Subcutaneous abdominal adipose tissue (tissue), 5 donors: ENCODE measurements around the gene POMGNT2.

Experiments used
- H3K27ac ChIP-seq: one replicate; pipeline ENCODE4 v1.7.0; 2013; ENCODE audit warnings: low read depth, mild to moderate bottlenecking, inconsistent platforms, low read length, moderate library complexity
- H3K27me3 ChIP-seq, 5 donors: one replicate each; pipeline ENCODE4 v1.7.0; 2013; ENCODE audit warnings: low read length in 5 of 5, inconsistent platforms in 1 of 5; ENCODE audit not compliant: control insufficient read depth in 5 of 5, insufficient read depth in 4 of 5
- H3K36me3 ChIP-seq, 5 donors: one replicate each; pipeline ENCODE4 v1.7.0; 2013; ENCODE audit warnings: low read length in 5 of 5; ENCODE audit not compliant: control insufficient read depth in 5 of 5, insufficient read depth in 5 of 5
- H3K4me1 ChIP-seq, 5 donors: one replicate each; pipeline ENCODE4 v1.7.0; 2013; ENCODE audit warnings: low read length in 5 of 5, mild to moderate bottlenecking in 3 of 5, moderate library complexity in 1 of 5; ENCODE audit not compliant: control insufficient read depth in 5 of 5, insufficient read depth in 5 of 5
- H3K4me3 ChIP-seq, 5 donors: one replicate each; pipeline ENCODE4 v1.7.0; 2013; ENCODE audit warnings: low read length in 5 of 5, low read depth in 1 of 5
- H3K9ac ChIP-seq, 5 donors: one replicate each; pipeline ENCODE4 v1.7.0; 2013; ENCODE audit warnings: low read length in 5 of 5, mild to moderate bottlenecking in 4 of 5, moderate library complexity in 3 of 5
- H3K9me3 ChIP-seq, 5 donors: one replicate each; pipeline ENCODE4 v1.7.0; 2013; ENCODE audit warnings: low read length in 5 of 5; ENCODE audit not compliant: control insufficient read depth in 5 of 5
- donor health status: healthy.
- donor health status: healthy.
- donor health status: healthy.
- donor health status: healthy.
- donor health status: healthy.

POMGNT2 gene

DNA sequence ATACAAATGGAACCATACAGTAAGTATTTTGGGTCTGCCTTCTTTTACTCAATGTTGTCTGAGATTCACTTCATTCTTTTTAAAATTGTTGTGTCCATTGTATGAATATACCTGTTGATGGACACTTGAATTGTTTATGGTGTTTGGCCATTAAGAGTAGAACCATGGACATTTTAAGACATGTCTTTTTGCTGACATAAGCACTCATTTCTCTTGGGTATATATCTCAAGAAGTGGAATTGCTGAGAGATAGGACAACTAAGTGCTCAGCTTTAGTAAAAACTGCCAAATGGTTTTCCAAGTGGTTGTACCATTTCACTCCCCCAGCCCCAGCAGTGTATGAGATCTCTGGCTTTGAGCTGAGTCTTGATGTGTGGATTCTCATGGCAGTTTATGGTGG, 28.2 kb downstream of the POMGNT2 start:
- Histone ChIP-seq H3K27ac (no peak overlapping the region), H3K9ac (no peak overlapping the region), H3K4me1 (no peaks in the 10 kb centered on the region), H3K4me3 (no peak overlapping the region), H3K27me3 (peaks cover 0 to 3% (median 0%) of the 10 kb centered on the region in 5 donors), H3K9me3 (no peaks in the 10 kb centered on the region), H3K36me3 (peaks cover 0 to 38% (median 28%) of the 10 kb centered on the region in 5 donors)

DNA sequence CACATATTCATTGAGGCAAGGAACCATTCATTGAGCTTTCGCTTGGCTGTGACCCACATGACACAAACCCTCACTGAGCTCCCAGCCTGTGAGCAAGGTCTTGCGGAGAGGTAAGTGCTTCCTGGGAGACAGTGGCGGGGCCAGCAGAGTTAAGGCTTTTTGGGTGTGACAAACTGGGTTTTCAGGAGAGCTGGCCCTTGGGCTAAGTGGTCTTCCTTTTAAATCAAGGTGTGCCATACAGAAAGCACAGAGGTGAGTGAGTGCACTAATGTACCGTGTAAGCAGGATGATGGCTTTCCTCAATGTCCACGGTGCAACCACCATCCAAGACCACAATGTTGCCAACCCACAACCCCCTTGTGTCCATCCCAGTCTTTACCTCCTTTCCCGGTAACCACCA, 28.6 kb downstream of the POMGNT2 start:
- no peak overlapping the region for H3K27ac ChIP-seq
- no peaks in the 10 kb centered on the region for H3K9me3 ChIP-seq
- H3K27me3 ChIP-seq = peaks cover 0 to 3% (median 0%) of the 10 kb centered on the region in 5 donors
- peaks cover 0 to 38% (median 28%) of the 10 kb centered on the region in 5 donors for H3K36me3 ChIP-seq
- H3K9ac ChIP-seq = no peak overlapping the region
- no peak overlapping the region for H3K4me3 ChIP-seq
- no peaks in the 10 kb centered on the region for H3K4me1 ChIP-seq

DNA sequence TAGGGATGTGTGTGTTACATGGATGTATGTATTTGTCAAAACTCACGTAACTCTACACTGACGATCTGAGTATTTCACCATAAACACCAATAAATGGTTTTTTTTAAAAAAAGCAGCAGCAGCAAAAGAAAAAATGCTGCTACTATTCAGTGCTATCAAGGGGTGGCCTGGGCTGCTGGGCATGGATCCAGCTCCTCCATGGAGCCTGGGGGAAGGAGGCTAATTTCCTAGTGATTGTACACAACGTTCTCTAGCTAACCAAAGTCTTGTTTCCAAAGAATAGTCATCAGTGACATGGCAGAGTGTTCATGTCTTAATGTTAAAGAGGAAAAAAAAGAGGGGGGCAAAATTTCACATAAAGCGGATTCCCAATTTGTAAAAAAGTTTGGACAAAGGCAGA, 29.0 kb downstream of the POMGNT2 start:
- Histone ChIP-seq H3K36me3 (peaks cover 0 to 38% (median 28%) of the 10 kb centered on the region in 5 donors), H3K4me1 (no peaks in the 10 kb centered on the region), H3K9me3 (no peaks in the 10 kb centered on the region), H3K27me3 (peaks cover 0 to 3% (median 0%) of the 10 kb centered on the region in 5 donors), H3K27ac (no peak overlapping the region), H3K9ac (no peak overlapping the region), H3K4me3 (no peak overlapping the region)

DNA sequence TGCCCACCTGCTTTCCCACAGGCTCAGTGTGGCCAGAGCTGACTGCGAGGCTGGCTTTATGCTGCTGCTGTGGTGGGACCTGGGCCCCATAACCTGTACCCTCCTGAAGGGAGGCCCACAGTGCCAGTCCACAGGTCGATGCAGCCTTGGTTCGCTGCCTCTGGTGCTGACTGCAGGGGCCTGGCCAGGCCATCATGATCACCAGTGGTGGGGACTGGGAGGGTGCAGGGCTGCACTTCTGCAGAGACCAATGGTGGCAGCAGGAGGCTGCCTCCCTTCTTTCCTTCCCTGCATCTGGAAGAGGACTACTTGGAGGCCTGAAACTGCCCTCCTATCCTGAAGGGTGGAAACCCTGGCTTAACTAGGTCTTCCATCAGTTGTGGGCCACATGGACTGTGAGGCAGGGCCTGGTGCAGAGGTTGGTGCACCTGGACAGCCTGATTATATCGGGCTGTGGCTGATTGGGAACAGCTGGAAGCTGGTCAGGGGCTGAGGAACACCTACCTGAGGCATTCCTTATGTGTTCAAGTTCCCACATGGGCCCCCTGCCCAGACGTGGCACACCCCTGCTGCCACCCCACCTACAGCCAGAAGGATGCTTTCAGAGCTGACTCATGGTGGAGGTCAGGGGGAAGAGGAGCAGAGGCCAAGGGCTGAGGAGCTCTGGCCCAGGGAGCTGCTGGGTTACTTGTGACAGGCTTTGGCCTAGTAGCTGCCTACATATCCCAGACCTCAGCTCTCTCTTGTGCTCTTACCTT, 29.8 kb downstream of the POMGNT2 start:
- Histone ChIP-seq H3K4me1 (no peaks in the 10 kb centered on the region), H3K4me3 (no peak overlapping the region), H3K9me3 (no peaks in the 10 kb centered on the region), H3K27ac (no peak overlapping the region), H3K27me3 (peaks cover 0 to 3% (median 0%) of the 10 kb centered on the region in 5 donors), H3K9ac (no peak overlapping the region), H3K36me3 (peaks cover 0 to 32% (median 23%) of the 10 kb centered on the region in 5 donors)

DNA sequence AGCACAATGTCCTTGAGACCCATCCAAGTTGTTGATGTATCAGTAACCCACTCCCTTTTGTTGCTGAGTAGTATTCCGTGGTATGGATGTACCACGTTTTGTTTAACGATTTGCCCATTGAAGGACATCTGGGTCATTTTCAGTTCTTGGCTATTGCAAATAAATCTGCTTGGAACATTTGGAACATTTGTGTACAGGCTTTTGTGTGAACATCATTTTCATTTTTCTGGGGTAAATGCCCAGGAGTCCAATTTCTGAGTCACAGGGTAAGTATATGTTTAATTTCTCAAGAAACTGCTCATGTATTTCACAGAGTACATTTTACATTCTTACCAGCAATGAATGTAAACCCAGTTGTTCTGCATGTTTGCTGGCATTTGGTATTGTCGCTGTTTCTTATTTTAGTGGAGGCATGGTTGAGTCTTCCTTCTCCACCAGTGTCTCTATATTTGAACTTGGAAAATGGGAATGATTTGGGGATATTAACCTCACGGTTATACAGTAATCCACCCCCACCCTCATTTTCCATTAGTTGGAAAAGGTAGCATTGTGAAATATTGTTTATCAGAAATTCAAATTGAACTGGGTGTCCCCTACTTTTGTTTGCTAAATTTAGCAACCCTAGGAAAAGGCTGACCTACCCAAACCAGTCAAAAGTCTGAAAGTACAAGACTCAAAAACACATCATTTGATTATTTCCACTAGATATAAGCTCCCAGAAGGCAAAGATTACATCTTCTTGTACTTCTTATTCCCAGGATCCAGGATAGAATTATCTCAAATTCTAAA, 30.8 kb downstream of the POMGNT2 start:
- Histone ChIP-seq H3K27ac (no peak overlapping the region), H3K9me3 (no peaks in the 10 kb centered on the region)

DNA sequence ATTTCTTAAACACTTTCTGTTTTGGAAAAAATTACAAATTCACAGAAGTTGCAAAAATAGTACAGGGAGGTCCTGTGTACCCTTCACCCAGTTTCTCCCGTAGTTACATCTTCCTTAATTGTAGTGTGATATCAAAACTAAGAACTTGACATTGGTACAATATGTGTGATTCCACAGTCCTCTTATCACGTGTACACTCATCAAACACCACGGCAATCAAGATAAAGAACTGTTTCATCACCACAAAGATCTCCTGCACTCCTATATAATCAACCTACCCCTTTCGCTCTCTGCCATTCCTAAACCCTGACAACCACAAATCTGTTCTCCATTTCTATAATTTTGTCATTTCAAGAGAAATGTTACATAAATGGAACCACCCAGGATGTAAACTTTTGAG, 31.4 kb downstream of the POMGNT2 start:
- Histone ChIP-seq H3K27me3 (peaks cover 0 to 3% (median 0%) of the 10 kb centered on the region in 5 donors), H3K4me1 (no peaks in the 10 kb centered on the region), H3K4me3 (no peak overlapping the region), H3K9ac (no peak overlapping the region), H3K36me3 (peaks cover 0 to 16% (median 7%) of the 10 kb centered on the region in 5 donors), H3K9me3 (no peaks in the 10 kb centered on the region), H3K27ac (no peak overlapping the region)

More for the DNA sequence above, 30.8 kb downstream of the POMGNT2 start:
- Histone ChIP-seq H3K9ac (no peak overlapping the region), H3K4me3 (no peak overlapping the region), H3K27me3 (peaks cover 0 to 3% (median 0%) of the 10 kb centered on the region in 5 donors), H3K4me1 (no peaks in the 10 kb centered on the region), H3K36me3 (peaks cover 0 to 22% (median 14%) of the 10 kb centered on the region in 5 donors)

DNA sequence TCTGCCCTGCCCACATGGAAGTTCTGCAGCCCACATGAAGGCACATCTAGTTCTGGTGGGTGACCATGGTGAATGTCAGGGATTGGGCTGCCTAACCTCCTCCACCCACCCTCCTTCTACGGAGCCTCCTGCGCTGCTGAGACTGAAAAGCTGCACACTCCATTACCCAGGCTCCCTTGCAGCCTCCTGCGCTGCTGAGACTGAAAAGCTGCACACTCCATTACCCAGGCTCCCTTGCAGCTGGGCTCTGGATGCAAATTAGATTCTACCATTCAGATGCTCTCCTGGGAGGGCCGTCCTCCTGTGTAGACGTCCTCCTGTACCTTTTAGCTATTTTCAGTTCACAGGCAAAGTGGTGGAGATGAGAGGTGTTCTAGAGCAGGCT, 32.1 kb downstream of the POMGNT2 start:
- Histone ChIP-seq H3K9me3 (no peaks in the 10 kb centered on the region), H3K36me3 (peaks cover 0 to 11% (median 3%) of the 10 kb centered on the region in 5 donors), H3K27ac (no peak overlapping the region), H3K4me3 (no peak overlapping the region), H3K27me3 (peaks cover 0 to 3% (median 0%) of the 10 kb centered on the region in 5 donors), H3K9ac (no peak overlapping the region), H3K4me1 (no peaks in the 10 kb centered on the region)

DNA sequence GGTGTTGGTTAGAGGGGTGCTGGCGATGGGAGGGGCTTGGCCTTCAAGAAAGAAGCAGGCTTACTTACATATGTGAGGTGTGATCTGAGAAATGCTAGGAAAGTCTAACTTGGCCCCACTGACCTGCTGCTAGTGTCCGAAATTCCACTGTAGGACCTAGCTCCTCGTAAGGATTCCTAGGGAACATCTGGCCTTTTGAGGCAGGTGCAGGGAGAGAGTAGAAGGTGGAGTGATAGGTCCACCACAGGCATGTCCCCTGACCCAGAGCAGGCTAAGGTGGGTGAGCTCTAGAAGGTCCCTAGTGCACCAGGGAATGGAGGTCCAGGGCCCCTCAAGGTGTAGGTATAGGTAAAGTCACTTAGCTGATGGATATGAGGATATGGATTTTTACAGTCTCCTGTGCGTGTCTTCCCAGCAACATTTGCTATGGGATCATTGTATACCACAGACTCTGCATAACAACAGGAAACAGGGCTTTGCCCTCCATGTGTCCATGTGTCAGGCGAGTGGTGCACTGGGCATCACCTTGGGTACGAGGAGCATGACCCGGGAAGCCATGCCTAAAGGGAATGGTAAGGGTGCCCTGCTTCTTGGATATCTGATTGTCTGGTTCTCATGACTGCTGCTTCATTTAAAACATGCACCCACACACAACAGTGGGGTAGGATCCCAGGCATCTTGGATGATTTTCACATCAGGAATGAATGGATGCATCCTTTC, 32.6 kb downstream of the POMGNT2 start:
- Histone ChIP-seq H3K9me3 (no peaks in the 10 kb centered on the region), H3K4me1 (no peaks in the 10 kb centered on the region), H3K4me3 (no peak overlapping the region), H3K9ac (no peak overlapping the region), H3K27ac (no peak overlapping the region), H3K27me3 (peaks cover 0 to 3% (median 0%) of the 10 kb centered on the region in 5 donors), H3K36me3 (peaks cover 0 to 5% (median 0%) of the 10 kb centered on the region in 5 donors)

DNA sequence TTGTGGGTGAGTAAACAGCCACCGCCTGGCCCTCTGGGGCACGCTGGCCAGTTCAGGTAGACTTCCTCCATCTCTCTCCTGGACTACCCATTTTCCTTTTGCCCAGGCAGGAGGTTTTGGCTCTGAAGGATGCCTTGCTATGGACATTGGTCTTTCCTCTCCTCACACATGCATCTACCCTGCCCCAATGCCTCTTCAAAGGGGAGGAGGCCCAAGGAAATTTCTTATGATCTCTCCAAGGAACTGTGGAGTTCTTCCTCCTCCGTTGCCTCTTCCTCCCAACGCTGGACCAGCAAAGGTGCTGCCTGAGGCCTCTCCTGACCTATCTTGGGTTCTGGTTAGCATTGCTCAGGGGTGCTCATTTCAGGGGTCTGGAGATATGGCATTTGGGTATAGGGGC, 33.5 kb downstream of the POMGNT2 start:
- H3K36me3 ChIP-seq = no peaks in the 10 kb centered on the region
- H3K4me1 ChIP-seq = no peaks in the 10 kb centered on the region
- peaks cover 0 to 3% (median 0%) of the 10 kb centered on the region in 5 donors for H3K27me3 ChIP-seq
- H3K9me3 ChIP-seq = no peaks in the 10 kb centered on the region
- no peak overlapping the region for H3K4me3 ChIP-seq
- no peak overlapping the region for H3K27ac ChIP-seq
- no peak overlapping the region for H3K9ac ChIP-seq
